Measurements from ENCODE around the gene GTPBP2.

The GTPBP2 gene

GRCh38 chr6:43629104-43629504 is at the start of gene GTPBP2:
GTPBP2 (minus strand) TSS chr6:43629264; CDS start chr6:43629162, 102 bp downstream.
- TF ChIP-seq, protein P1, sequence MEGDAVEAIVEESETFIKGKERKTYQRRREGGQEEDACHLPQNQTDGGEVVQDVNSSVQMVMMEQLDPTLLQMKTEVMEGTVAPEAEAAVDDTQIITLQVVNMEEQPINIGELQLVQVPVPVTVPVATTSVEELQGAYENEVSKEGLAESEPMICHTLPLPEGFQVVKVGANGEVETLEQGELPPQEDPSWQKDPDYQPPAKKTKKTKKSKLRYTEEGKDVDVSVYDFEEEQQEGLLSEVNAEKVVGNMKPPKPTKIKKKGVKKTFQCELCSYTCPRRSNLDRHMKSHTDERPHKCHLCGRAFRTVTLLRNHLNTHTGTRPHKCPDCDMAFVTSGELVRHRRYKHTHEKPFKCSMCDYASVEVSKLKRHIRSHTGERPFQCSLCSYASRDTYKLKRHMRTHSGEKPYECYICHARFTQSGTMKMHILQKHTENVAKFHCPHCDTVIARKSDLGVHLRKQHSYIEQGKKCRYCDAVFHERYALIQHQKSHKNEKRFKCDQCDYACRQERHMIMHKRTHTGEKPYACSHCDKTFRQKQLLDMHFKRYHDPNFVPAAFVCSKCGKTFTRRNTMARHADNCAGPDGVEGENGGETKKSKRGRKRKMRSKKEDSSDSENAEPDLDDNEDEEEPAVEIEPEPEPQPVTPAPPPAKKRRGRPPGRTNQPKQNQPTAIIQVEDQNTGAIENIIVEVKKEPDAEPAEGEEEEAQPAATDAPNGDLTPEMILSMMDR (IDR thresholded peaks at IDR 0.05; ENCODE audit: low read depth, low read length), result no peak
- DNase-seq (ENCODE audit: low read depth, low spot score), result peak; percentile 100
- in situ Hi-C loops (cut with HindIII; ENCODE audit: low sequenced_read_pairs), result no loop called here
- peak within 1 kb of the TSS; percentile 97 for H3K4me3 ChIP-seq (ENCODE audit: low read depth, low read length)

DNA sequence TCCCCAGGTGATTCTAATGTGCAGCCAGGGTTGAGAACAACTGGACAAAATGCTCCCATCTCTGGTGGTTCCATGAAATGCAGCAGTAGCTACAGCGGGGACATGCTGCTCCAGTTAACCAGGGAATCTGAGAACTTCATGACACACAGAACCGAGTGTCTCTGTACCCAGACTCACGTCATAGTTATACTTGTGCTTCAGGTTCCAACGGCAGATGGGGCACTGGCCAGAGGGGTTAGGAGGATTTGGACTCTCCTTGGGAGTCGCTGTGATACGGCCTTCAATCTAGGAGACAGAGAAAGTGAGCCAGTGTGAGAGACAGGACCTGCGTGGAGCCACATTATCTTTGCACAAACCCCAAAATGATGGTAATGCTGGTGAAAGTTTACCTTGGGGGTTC is 49.3 kb upstream of the GTPBP2 start:
- in situ Hi-C loops (cut with HindIII; ENCODE audit: low sequenced_read_pairs), result no loop called here
- DNase-seq (ENCODE audit: low read depth, low spot score), result no peak
- TF ChIP-seq, protein P1 (IDR thresholded peaks at IDR 0.05; ENCODE audit: low read depth, low read length), result no peak
- H3K4me3 ChIP-seq (ENCODE audit: low read depth, low read length), result no peak overlapping the region

GRCh38 chr6:43677759-43678158 is 48.7 kb upstream of the GTPBP2 start:
- in situ Hi-C loops (cut with HindIII; ENCODE audit: low sequenced_read_pairs), result no loop called here
- no peak overlapping the region for H3K4me3 ChIP-seq (ENCODE audit: low read depth, low read length)
- TF ChIP-seq, protein P1 (IDR thresholded peaks at IDR 0.05; ENCODE audit: low read depth, low read length), result no peak
- DNase-seq (ENCODE audit: low read depth, low spot score), result no peak

- in situ Hi-C loops (cut with HindIII; ENCODE audit: low sequenced_read_pairs), result no loop called here
- no peak for DNase-seq (ENCODE audit: low read depth, low spot score)
- TF ChIP-seq, protein P1 (IDR thresholded peaks at IDR 0.05; ENCODE audit: low read depth, low read length), result no peak
- H3K4me3 ChIP-seq (ENCODE audit: low read depth, low read length), result no peak overlapping the region
These were observed 48.0 kb upstream of the GTPBP2 start for GRCh38 chr6:43676962-43677606.

DNA sequence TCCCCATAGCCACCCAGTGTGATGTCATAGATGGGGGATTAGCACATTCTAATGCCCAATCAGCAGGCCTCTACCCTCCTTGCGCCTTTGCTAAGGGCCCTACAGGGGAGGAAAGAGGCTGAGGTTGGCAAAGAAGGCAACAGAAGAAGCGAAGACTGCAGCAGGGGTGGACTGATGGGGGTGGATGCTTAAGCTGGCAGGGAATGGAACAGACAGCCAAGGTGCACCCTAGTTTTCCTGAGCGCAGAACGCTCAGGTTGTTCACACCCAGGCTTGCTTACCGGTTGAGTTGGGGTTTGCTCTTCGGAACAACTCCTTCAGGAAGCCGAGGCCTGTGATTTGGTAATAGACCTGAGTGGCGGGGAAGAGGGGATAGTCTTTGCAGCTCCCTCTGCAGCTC is 45.9 kb upstream of the GTPBP2 start:
- DNase-seq (ENCODE audit: low read depth, low spot score), result no peak
- in situ Hi-C loops (cut with HindIII; ENCODE audit: low sequenced_read_pairs), result no loop called here
- H3K4me3 ChIP-seq (ENCODE audit: low read depth, low read length), result no peak overlapping the region
- TF ChIP-seq, protein P1 (IDR thresholded peaks at IDR 0.05; ENCODE audit: low read depth, low read length), result no peak

DNA sequence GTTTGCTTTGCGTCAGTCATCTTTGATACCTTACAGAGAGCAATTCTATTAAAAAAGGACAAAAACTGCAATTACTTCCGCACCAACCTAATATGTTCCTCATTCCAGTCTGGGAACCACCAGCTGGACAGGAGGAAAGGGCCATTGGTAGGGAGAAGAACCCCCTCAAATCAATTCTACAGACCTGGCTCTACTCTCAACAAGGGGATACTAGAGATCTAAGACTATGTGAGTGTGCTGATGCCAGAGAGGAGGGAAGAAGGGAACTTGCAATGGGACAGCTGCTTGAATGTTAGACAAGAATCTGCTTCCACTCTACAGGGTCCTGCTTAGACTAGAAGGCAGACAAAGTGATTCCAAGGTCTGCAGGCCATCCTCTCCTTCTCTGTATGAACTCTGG is 45.2 kb upstream of the GTPBP2 start:
- in situ Hi-C loops (cut with HindIII; ENCODE audit: low sequenced_read_pairs), result no loop called here
- no peak for DNase-seq (ENCODE audit: low read depth, low spot score)
- H3K4me3 ChIP-seq (ENCODE audit: low read depth, low read length), result no peak overlapping the region
- TF ChIP-seq, protein P1 (IDR thresholded peaks at IDR 0.05; ENCODE audit: low read depth, low read length), result no peak

All from astrocyte of the spinal cord (primary cell).